K562 (cell line): Measurements from ENCODE around the gene AP1S3. TPM values are rescaled to one million over a fixed set of nuclear protein-coding genes. Genes with fewer than 3 reads are reported as not detected.

Experiments
- ATAC-seq: fragments of 200-7000 bp; cut with Tn5 transposase; 3 replicates; pipeline ENCODE4 v1.9.1; 2020; ENCODE audit warnings: moderate library complexity
- BruUV-seq: library from RNA; stranded (reverse); fragments of 400-500 nt; replicated peaks from 2 replicates; lab custom pipeline; 2021; lab: Mats Ljungman, UMichigan
- CTCF ChIA-PET: fragments of 300-600 bp; formaldehyde crosslinking; extraction: SDS; loops from one replicate; lab custom pipeline; 2021; ENCODE audit warnings: low intra/inter-chr PET ratio; lab: Yijun Ruan, JAX
- POLR2A ChIA-PET: fragments of 300-600, 350-650 bp; sonication (Branson Sonifier 250); formaldehyde crosslinking; extraction: SDS; loops from one replicate; lab custom pipeline; 2021; ENCODE audit warnings: antibody characterized with exemption, inconsistent platforms; lab: Yijun Ruan, JAX
- DNase-seq, 4 experiments: peaks; one replicate each; pipeline versions ENCODE4 v3.0.0 to v3.0.0-alpha.2; 2011 to 2018; ENCODE audit warnings: low spot score in 3 of 4, mixed read lengths in 3 of 4; ENCODE audit errors: extremely low read depth in 1 of 4
- FAIRE-seq: peaks from 2 replicates; lab custom pipeline; 2011; peaks lifted over from hg19 to GRCh38; lab: Jason Lieb, UNC
- H2AFZ ChIP-seq: 2 replicates; pipeline ENCODE4 v1.6.0; 2011; ENCODE audit warnings: low read depth, low read length, control low read depth, inconsistent platforms
- H3K27ac ChIP-seq: fragments of 200-600 bp; 3 replicates; pipeline ENCODE4 v1.8.0; 2011; ENCODE audit warnings: low read depth, mild to moderate bottlenecking, control low read depth, inconsistent platforms, low read length, moderate library complexity, mixed read lengths; ENCODE audit errors: extremely low read depth
- H3K27me3 ChIP-seq, 2 experiments: fragments of 300-600 bp in 1 of 2; 2 replicates in 1 of 2; 3 replicates in 1 of 2; pipeline versions ENCODE4 v1.6.0 to v1.8.0; 2011; ENCODE audit warnings: inconsistent platforms in 2 of 2, low read length in 2 of 2, mild to moderate bottlenecking in 1 of 2, mixed read lengths in 1 of 2, moderate library complexity in 1 of 2; ENCODE audit not compliant: control insufficient read depth in 2 of 2, insufficient read depth in 2 of 2
- H3K36me3 ChIP-seq: fragments of 300-600 bp; 3 replicates; pipeline ENCODE4 v1.8.0; 2011; ENCODE audit warnings: mild to moderate bottlenecking, low read length, inconsistent platforms; ENCODE audit not compliant: control insufficient read depth, insufficient read depth
- H3K4me1 ChIP-seq, 2 experiments: fragments of 200-600 bp in 1 of 2; replicated peaks in 1 of 2; 2 replicates in 1 of 2; 3 replicates in 1 of 2; pipeline versions ENCODE4 v1.5.1 to v1.8.0; 2011; ENCODE audit warnings: inconsistent platforms in 2 of 2, low read length in 2 of 2, mild to moderate bottlenecking in 1 of 2, mixed read lengths in 1 of 2, moderate library complexity in 1 of 2; ENCODE audit not compliant: control insufficient read depth in 2 of 2, insufficient read depth in 2 of 2
- H3K4me2 ChIP-seq: 2 replicates; pipeline ENCODE4 v1.6.1; 2011; ENCODE audit warnings: low read length, control low read depth, inconsistent platforms, mixed read lengths; ENCODE audit not compliant: insufficient read depth
- H3K4me3 ChIP-seq: fragments of 200-600 bp; sonication (generic), shearing (Covaris generic); 2 replicates; pipeline ENCODE4 v1.5.1; 2016; ENCODE audit warnings: control low read depth, inconsistent platforms
- H3K79me2 ChIP-seq: fragments of 200-600 bp; 3 replicates; pipeline ENCODE4 v1.8.0; 2011; ENCODE audit warnings: low read length, inconsistent platforms; ENCODE audit not compliant: control insufficient read depth, insufficient read depth
- H3K9ac ChIP-seq, 2 experiments: 2 replicates each; pipeline versions ENCODE4 v1.6.0 to v1.6.1; 2011; ENCODE audit warnings: low read depth in 2 of 2, low read length in 2 of 2, control low read depth in 1 of 2, inconsistent platforms in 1 of 2, mild to moderate bottlenecking in 1 of 2, mixed read lengths in 1 of 2; ENCODE audit not compliant: insufficient read depth in 1 of 2
- H3K9me1 ChIP-seq: one replicate; pipeline ENCODE4 v1.6.0; 2011; ENCODE audit warnings: inconsistent platforms, mild to moderate bottlenecking, low read length, moderate library complexity; ENCODE audit not compliant: control insufficient read depth, insufficient read depth
- H3K9me3 ChIP-seq: replicated peaks from 2 replicates; pipeline ENCODE4 v1.5.1; 2011; ENCODE audit warnings: low read depth, low read length, inconsistent platforms; ENCODE audit not compliant: control insufficient read depth, insufficient read depth
- H4K20me1 ChIP-seq: replicated peaks from 2 replicates; pipeline ENCODE4 v1.6.1; 2011; ENCODE audit warnings: low read length, inconsistent platforms, mixed read lengths; ENCODE audit not compliant: control insufficient read depth, insufficient read depth
- ATF3 ChIP-seq, 2 experiments: fragments of 450-650 bp in 1 of 2; sonication (generic) in 1 of 2; formaldehyde crosslinking in 1 of 2; IDR thresholded peaks in 1 of 2; conservative IDR thresholded peaks in 1 of 2; 2 replicates each; pipeline versions ENCODE4 v1.6.1 to v1.8.1; 2016 to 2023; ENCODE audit warnings: mild to moderate bottlenecking in 2 of 2, moderate library complexity in 2 of 2, inconsistent platforms in 1 of 2, missing genetic modification reagents in 1 of 2
- FOS ChIP-seq: IDR thresholded peaks from 3 replicates; pipeline ENCODE4 v1.6.1; 2011; ENCODE audit not compliant: insufficient read length; ENCODE audit errors: extremely low read depth
- JUND ChIP-seq, 2 experiments: IDR thresholded peaks; 2 replicates in 1 of 2; 3 replicates in 1 of 2; pipeline ENCODE4 v1.6.1; 2011; ENCODE audit warnings: borderline replicate concordance in 2 of 2, low read depth in 2 of 2, low read length in 2 of 2, improper control_type of control experiment in 1 of 2, missing biosample characterization in 1 of 2, missing genetic modification characterization in 1 of 2, missing genetic modification reagents in 1 of 2
- KDM2B ChIP-seq: fragments of 250-450 bp; sonication (Bioruptor Pico); IDR thresholded peaks from 2 replicates; pipeline ENCODE4 v1.8.0; 2021; ENCODE audit warnings: mild to moderate bottlenecking, moderate library complexity
- PBX2 ChIP-seq, 2 experiments: IDR thresholded peaks in 1 of 2; conservative IDR thresholded peaks in 1 of 2; 2 replicates each; pipeline ENCODE4 v1.6.1; 2016; ENCODE audit warnings: low read depth in 2 of 2, mild to moderate bottlenecking in 1 of 2, missing compliant biosample characterization in 1 of 2, missing genetic modification characterization in 1 of 2, moderate library complexity in 1 of 2
- PRMT5 ChIP-seq: sonication (generic); formaldehyde crosslinking; IDR thresholded peaks from 2 replicates; pipeline ENCODE4 v1.5.0; 2020; ENCODE audit warnings: missing genetic modification reagents
- RAD21 ChIP-seq, 2 experiments: fragments of 250-450 bp in 1 of 2; fragments of 450-650 bp in 1 of 2; sonication (Bioruptor Pico) in 1 of 2; formaldehyde crosslinking in 1 of 2; IDR thresholded peaks in 1 of 2; conservative IDR thresholded peaks in 1 of 2; 2 replicates each; pipeline versions ENCODE4 v1.4.0 to v1.8.0; 2020 to 2022; ENCODE audit warnings: mild to moderate bottlenecking in 2 of 2, moderate library complexity in 1 of 2
- STAT5B ChIP-seq: fragments of 250-450 bp; sonication (Bioruptor Pico); IDR thresholded peaks from 2 replicates; pipeline ENCODE4 v1.8.0; 2021; ENCODE audit warnings: mild to moderate bottlenecking, inconsistent platforms
- TAF15 ChIP-seq: fragments of 200-400 bp; formaldehyde crosslinking; IDR thresholded peaks from 2 replicates; pipeline ENCODE4 v1.6.1; 2017; ENCODE audit warnings: mild to moderate bottlenecking, low read depth, low read length, moderate library complexity
- USF2 ChIP-seq: sonication (generic); formaldehyde crosslinking; IDR thresholded peaks from 2 replicates; pipeline ENCODE4 v1.5.0; 2020; ENCODE audit warnings: missing genetic modification reagents
- ZNF184 ChIP-seq: sonication (generic); formaldehyde crosslinking; IDR thresholded peaks from 2 replicates; pipeline ENCODE4 v1.5.0; 2020; ENCODE audit warnings: missing genetic modification reagents
- WGBS: fragments of 100-300 bp; shearing (Covaris generic); methylation state at CpG from one replicate; pipeline ENCODE4 v1.1.6; 2016; ENCODE audit warnings: low coverage, mixed read lengths; ENCODE audit not compliant: insufficient coverage; ENCODE audit errors: missing lambda C conversion rate; 5-methylcytosine and 5-hydroxymethylcytosine counted together
- in situ Hi-C: fragments of 300-500 bp; cut with MboI; formaldehyde crosslinking; loops from 4 replicates; pipeline ENCODE4 v1.15.0; 2018; ENCODE audit warnings: inconsistent platforms, mixed read lengths
- intact Hi-C: fragments of 100-400 bp; cut with micrococcal nuclease; formaldehyde crosslinking; loops from 2 replicates; pipeline ENCODE4 v1.14.2; 2022
- polyA plus RNA-seq, 8 experiments: library from polyadenylated mRNA; depleted of rRNA in 4 of 8; stranded (reverse) in 5 of 8; unstranded in 3 of 8; fragments of >200 nt; fragmentation: Nextera tagmentation in 2 of 8; fragmentation: Illumina TruSeq in 1 of 8; extraction: Ambion mirVana in 2 of 8; extraction: Trizol in 1 of 8; gene quantifications; 2 replicates each; pipeline versions ENCODE4 v1.2.1 to v1.2.3, GENCODE V29; 2011 to 2014; ENCODE audit warnings: inconsistent platforms in 1 of 8, missing spikeins in 1 of 8
- total RNA-seq, 7 experiments: library from RNA; depleted of rRNA in 6 of 7; stranded (reverse); fragments of >200 nt in 6 of 7; fragmentation: Illumina TruSeq in 2 of 7; extraction: Trizol in 2 of 7; gene quantifications; 2 replicates each; pipeline versions ENCODE4 v1.2.1 to v1.2.3, GENCODE V29; 2011 to 2021; ENCODE audit warnings: low replicate concordance in 1 of 7

The AP1S3 gene
- total and polyA plus RNA-seq, 9 of the 15 experiments (the other 6 are each of a cell fraction or from before 2014, with no cell fraction given), result 0.50 to 3.8 (median 2.1) TPM

- TF ChIP-seq RAD21 (CRISPR knock-in tag; conservative IDR thresholded peaks at IDR 0.05 in 1 of 2, IDR thresholded peaks at IDR 0.05 in 1 of 2) (peak in 1 of 2 experiments; percentile 27; a peak in 1 of 4 replicates), STAT5B (CRISPR knock-in tag) (no peak)
- TF ChIP-seq, all 486 proteins: peak for 5
These were observed 76.4 kb downstream of the AP1S3 start (continued) for GRCh38 chr2:223760838-223761502.

GRCh38 chr2:223759569-223760430, 77.6 kb downstream of the AP1S3 start:
- CTCF ChIA-PET, result interaction anchor here (0.5 kb wide), 1 partner anchor 101 kb away, joined by 4 read pairs; no protein-coding TSS in a partner anchor
- DNase-seq, result no peak
- Histone ChIP-seq H3K4me1 (no peaks in the 10 kb centered on the region), H3K9me3 (no peaks in the 10 kb centered on the region), H4K20me1 (no peaks in the 10 kb centered on the region), H3K79me2 (no peaks in the 10 kb centered on the region), H3K4me3 (no peak overlapping the region), H3K36me3 (no peaks in the 10 kb centered on the region), H3K27me3 (no peaks in the 10 kb centered on the region), H3K9ac (no peak overlapping the region), H3K4me2 (no peak overlapping the region), H3K9me1 (no peaks in the 10 kb centered on the region), H2AFZ (no peak overlapping the region), H3K27ac (no peak overlapping the region)
- POLR2A ChIA-PET, result no interaction called here
- no TSS peak for BruUV-seq
- intact Hi-C loops, result no loop called here
- ATAC-seq, result no peak; the same call in 2 of the 3 replicates
- FAIRE-seq, result no peak
- WGBS, result 10% methylated on average over 8 of the region's 8 CpGs
- in situ Hi-C loops, result no loop called here
- TF ChIP-seq KDM2B (no peak), TAF15 (no peak), FOS (no peak), JUND (IDR thresholded peaks at IDR 0.05; ENCODE audit: borderline replicate concordance, low read depth, low read length) (no peak), JUND (tag; IDR thresholded peaks at IDR 0.05; ENCODE audit: borderline replicate concordance, low read depth, low read length) (no peak), PRMT5 (no peak), ATF3 (IDR thresholded peaks at IDR 0.05) (peak; percentile 87), ATF3 (CRISPR knock-in tag; conservative IDR thresholded peaks at IDR 0.05) (no peak), ZNF184 (no peak), USF2 (CRISPR knock-in tag) (no peak), PBX2 (CRISPR knock-in tag; IDR thresholded peaks at IDR 0.05; ENCODE audit: low read depth) (no peak), PBX2 (tag; conservative IDR thresholded peaks at IDR 0.05; ENCODE audit: low read depth) (no peak)
